ENCODE measurements around the gene MARCHF9. TPM values are rescaled to one million over a fixed set of nuclear protein-coding genes. Genes with fewer than 3 reads are reported as not detected.

The MARCHF9 gene
- total RNA-seq: 5.4 and 17.5 TPM in 2 replicates

GRCh38 chr12:57754411-57755193, at the start of gene MARCHF9:
Gene MARCHF9 (plus strand): TSS chr12:57755103. CDS start chr12:57755529, 426 bp downstream.

GRCh38 chr12:57738661-57739237, 16.2 kb upstream of the MARCHF9 start, which contains the start of gene AGAP2:
Gene AGAP2 (minus strand): TSS chr12:57738742. CDS start chr12:57738246, 496 bp downstream.

DNA sequence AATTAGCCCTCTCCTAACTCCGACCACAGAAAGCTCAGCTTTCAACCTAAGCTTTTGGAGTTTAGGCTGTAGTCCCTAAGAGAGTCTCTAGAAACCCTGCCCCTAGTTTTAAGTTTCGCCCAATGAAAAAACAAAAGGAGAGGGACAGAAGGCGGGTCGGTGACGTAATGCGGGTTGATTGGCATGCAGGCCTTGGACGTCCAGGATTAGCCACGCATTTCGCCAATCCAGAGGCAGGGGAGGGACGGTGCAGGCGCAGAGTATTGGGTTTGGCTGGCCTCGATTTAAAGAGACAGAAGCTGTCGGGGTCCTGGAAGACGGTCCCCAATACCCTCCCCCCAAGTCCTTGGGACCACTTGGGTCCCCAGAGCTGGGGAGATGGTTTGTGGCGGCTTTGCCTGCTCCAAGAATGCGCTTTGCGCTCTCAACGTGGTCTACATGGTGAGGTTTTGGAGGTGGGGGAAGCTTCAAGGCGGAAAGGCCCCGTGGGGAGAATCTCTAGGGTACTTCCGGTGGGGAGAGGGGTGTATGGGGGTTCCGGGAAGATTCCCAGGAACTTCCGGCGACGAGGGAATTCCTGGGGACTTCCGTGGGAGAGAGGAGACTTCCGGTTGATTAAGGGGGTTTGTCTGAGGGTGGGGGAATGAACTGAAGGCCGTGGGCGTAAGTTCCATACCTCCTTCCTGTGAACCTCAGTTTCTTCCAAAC, 10.0 kb upstream of the MARCHF9 start, which contains the start of gene TSPAN31:
TSS of gene TSPAN31 (plus strand) at position 263 of the 708 bp plus-strand sequence. CDS start at position 379, 116 bp downstream.

DNA sequence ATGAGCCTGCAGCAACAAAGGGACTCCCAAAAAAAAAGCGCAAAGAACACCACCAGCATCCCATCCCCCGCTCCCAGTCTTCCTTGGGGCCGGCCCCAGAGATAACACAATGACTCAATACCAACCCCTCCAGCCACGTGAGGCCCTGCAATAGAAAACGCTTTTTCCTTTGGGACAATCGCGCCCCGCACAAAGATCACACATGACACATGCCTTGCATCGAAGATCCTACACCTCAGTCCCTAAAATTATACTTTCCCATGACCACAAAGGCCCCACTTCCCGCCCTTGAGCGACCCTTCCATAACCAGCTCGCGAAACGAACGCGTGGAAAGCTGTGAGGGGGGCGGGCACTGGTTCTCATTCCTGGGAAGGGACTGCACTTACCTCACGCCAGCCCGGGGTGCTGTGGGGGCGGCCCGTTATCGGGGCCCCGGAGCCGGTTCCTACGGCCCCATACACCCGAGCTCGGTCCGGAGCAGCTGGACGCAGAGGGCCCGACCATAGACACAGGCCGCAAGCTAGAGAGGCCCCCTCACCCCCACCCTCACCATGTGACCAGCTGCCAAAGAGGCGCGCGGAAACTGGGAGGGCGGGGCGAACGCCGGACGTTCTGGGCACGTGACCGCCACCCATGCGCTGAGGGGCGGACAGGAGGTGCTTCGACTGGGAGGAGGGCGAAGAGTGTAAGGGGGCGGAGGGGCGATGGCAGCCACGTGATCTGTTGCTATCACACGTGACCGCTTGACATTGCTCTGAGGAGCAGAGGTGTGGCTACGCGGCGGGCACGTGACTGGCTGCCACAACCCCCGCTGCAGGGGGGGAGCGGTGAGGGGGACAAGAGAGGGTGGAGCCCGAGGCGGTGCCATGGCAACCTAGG, 2.9 kb upstream of the MARCHF9 start, which contains the start of gene CDK4:
TSS of gene CDK4 (minus strand) at position 523 of the 880 bp plus-strand sequence. CDS start 593 bp downstream, outside the sequence.

DNA sequence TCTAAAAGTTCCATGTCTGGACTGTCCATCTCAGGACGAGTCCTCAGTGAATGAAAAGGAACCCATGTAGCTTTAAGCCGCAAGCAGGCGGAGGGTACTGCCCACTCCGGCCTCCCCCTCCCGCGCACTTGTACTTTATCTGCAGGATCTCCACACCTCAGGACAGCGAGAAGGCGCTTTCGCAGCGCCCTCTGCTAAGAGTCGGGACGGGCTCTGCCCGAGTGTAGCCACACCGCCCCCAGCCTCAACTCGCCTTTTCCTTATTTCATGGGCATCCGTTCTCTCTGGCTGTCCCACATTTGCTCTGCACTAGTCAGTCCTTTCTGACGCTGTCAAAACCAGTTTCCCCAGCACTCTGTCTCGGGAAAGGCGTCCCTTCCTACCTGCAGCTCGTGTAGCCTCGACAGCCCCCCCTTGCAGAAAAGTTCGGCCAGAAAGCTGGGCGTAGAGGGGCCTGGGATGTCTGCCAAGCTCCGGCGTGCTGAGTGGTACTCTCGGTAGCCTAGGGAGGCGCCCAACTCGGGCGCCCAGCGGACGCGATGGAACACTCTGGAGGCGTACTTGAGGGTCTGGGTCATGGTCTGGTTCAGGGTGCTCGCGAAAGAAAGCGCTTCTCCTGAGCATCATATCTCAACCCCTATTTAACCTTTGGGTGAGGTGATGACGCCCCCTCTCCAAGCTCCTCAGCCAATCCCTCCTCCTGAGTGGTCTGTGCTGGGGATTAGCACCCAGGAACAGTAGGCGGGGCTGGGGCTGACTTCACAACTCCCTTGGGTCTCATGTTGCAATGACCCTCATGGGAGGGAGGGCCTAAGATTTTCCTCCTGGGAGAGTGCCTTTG, 11.8 kb downstream of the MARCHF9 start, which contains the start of gene CYP27B1:
TSS of gene CYP27B1 (minus strand) at position 615 of the 841 bp plus-strand sequence. CDS start at position 578, 37 bp downstream.

DNA sequence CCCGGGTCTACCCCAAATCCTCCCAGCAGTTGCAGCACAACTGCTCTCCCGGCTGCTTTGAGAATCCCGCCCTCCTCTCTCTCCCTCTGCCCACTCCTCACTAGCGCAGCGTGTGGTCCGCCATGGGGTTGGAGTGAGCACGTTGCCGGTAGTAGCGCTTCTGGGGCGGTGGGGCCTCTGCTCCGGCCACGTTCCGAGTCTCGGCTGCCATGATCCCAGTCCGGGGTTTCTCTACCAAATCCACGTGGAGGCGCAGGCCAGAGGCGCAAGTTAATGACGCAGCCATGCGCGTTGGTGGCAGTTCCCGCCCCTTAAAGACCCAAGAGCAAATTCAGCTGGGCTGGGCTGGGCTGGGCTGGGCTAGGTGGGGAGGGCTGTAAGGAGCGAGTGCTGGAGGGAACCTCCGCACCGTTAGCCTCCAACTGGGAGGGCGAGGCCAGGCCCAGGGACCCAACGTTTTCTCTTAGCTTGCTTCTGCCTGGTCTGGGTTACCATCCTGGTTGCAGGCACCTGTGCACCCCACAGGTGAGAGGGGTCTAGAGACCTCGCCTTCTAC, 17.0 kb downstream of the MARCHF9 start, which contains the start of gene METTL1:
TSS of gene METTL1 (minus strand) at position 233 of the 556 bp plus-strand sequence. CDS start at position 211, 22 bp downstream.

GRCh38 chr12:57772429-57773322, 17.8 kb downstream of the MARCHF9 start, which contains the start of gene EEF1AKMT3:
Gene EEF1AKMT3 (plus strand): TSS chr12:57772614. CDS start chr12:57772725, 111 bp downstream.

GRCh38 chr12:57782608-57783465, 27.9 kb downstream of the MARCHF9 start, which contains the start of gene TSFM:
Gene TSFM (plus strand): TSS chr12:57782787. CDS start chr12:57782802, 15 bp downstream.

Other genes starting within 250 kb of the MARCHF9 start
- gene DDIT3, start 234.6 kb upstream of the MARCHF9 start, total RNA-seq: 12.1 and 28.3 TPM in 2 replicates
- gene MBD6, start 232.3 kb upstream of the MARCHF9 start, total RNA-seq: 9.9 and 23.8 TPM in 2 replicates
- 211 and 214 TPM in 2 replicates for gene DCTN2, start 207.9 kb upstream of the MARCHF9 start, total RNA-seq
- gene KIF5A, start 205.1 kb upstream of the MARCHF9 start, total RNA-seq: 0.98 and 1.4 TPM in 2 replicates
- 23.8 and 30.6 TPM in 2 replicates for gene PIP4K2C, start 163.9 kb upstream of the MARCHF9 start, total RNA-seq
- gene DTX3, start 150.3 kb upstream of the MARCHF9 start, total RNA-seq: 13.0 and 40.6 TPM in 2 replicates
- gene ARHGEF25, start 143.7 kb upstream of the MARCHF9 start, total RNA-seq: 5.4 and 6.1 TPM in 2 replicates
- 0.76 and 6.2 TPM in 2 replicates for gene B4GALNT1, start 121.9 kb upstream of the MARCHF9 start, total RNA-seq
- gene OS9, start 61.0 kb upstream of the MARCHF9 start, total RNA-seq: 132 and 162 TPM in 2 replicates
- 0.25 TPM in 1 of 2 replicates, not detected in the other for gene AGAP2, start 16.4 kb upstream of the MARCHF9 start, total RNA-seq
- 28.4 and 38.9 TPM in 2 replicates for gene TSPAN31, start 10.1 kb upstream of the MARCHF9 start, total RNA-seq
- gene CDK4, start 2.8 kb upstream of the MARCHF9 start, total RNA-seq: 223 and 252 TPM in 2 replicates
- gene CYP27B1, start 12.0 kb downstream of the MARCHF9 start, total RNA-seq: 0.65 and 2.3 TPM in 2 replicates
- gene METTL1, start 17.0 kb downstream of the MARCHF9 start, total RNA-seq: 16.5 and 26.9 TPM in 2 replicates
- gene EEF1AKMT3, start 17.5 kb downstream of the MARCHF9 start, total RNA-seq: 5.9 and 10.1 TPM in 2 replicates
- 29.5 and 42.2 TPM in 2 replicates for gene TSFM, start 27.7 kb downstream of the MARCHF9 start, total RNA-seq
- under 0.01 and 0.38 TPM in 2 replicates for gene AVIL, start 63.6 kb downstream of the MARCHF9 start, total RNA-seq
- gene CTDSP2, start 91.6 kb downstream of the MARCHF9 start, total RNA-seq: 69.4 and 122 TPM in 2 replicates
- gene ATP23, start 186.5 kb downstream of the MARCHF9 start, total RNA-seq: 11.7 and 13.4 TPM in 2 replicates